Measurements from ENCODE around the gene CCDC57. TPM values are rescaled to one million over a fixed set of nuclear protein-coding genes. Genes with fewer than 3 reads are reported as not detected.

CCDC57 gene
- total RNA-seq, 1 donor from 2014 or later: 50.5 TPM

DNA sequence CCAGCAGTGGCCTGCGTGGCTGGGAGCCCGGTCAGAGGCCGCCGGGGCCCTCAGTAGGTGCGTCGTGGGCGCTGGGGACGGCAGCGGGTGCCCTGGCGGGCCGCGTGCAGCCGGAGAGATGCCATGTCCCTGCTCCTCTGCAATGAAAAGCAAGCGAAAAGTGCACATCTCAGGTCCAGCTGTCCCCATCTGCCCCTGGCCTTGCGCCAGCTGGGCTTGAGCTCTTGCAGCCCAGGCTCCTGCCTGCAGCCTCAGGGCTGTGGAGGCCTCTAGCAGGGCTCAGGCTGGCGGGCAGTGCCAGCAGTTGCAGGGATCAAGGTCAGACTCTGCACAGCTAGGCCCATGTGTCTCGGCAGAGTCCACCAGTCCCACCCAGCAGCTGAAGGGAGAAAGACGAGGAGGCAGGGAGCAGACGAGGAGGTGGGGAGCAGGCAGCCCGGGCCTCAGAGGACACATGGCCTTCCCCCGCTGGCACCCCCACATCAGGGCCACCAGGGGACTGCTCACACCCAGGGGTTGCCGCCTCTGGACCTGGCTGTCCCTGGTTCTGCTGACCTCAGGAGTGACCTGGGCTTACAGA is 27.4 kb upstream of the CCDC57 start:
- intact Hi-C loops (cut with DNase I): loop anchor here (5.0 kb wide), 1 partner anchor 82 kb away; no protein-coding TSS in a partner anchor
- H3K27me3 ChIP-seq: no peaks in the 10 kb centered on the region
- H3K4me3 ChIP-seq: no peak overlapping the region
- H3K9me3 ChIP-seq: no peaks in the 10 kb centered on the region
- H3K27ac ChIP-seq: peak overlapping the region; percentile 84
- ATAC-seq (no peak), DNase-seq (no peak)
- TF ChIP-seq, protein P1, sequence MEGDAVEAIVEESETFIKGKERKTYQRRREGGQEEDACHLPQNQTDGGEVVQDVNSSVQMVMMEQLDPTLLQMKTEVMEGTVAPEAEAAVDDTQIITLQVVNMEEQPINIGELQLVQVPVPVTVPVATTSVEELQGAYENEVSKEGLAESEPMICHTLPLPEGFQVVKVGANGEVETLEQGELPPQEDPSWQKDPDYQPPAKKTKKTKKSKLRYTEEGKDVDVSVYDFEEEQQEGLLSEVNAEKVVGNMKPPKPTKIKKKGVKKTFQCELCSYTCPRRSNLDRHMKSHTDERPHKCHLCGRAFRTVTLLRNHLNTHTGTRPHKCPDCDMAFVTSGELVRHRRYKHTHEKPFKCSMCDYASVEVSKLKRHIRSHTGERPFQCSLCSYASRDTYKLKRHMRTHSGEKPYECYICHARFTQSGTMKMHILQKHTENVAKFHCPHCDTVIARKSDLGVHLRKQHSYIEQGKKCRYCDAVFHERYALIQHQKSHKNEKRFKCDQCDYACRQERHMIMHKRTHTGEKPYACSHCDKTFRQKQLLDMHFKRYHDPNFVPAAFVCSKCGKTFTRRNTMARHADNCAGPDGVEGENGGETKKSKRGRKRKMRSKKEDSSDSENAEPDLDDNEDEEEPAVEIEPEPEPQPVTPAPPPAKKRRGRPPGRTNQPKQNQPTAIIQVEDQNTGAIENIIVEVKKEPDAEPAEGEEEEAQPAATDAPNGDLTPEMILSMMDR (IDR thresholded peaks at IDR 0.05): no peak
- peaks cover 76% of the 10 kb centered on the region for H3K4me1 ChIP-seq
- H3K36me3 ChIP-seq: peaks cover 41% of the 10 kb centered on the region

DNA sequence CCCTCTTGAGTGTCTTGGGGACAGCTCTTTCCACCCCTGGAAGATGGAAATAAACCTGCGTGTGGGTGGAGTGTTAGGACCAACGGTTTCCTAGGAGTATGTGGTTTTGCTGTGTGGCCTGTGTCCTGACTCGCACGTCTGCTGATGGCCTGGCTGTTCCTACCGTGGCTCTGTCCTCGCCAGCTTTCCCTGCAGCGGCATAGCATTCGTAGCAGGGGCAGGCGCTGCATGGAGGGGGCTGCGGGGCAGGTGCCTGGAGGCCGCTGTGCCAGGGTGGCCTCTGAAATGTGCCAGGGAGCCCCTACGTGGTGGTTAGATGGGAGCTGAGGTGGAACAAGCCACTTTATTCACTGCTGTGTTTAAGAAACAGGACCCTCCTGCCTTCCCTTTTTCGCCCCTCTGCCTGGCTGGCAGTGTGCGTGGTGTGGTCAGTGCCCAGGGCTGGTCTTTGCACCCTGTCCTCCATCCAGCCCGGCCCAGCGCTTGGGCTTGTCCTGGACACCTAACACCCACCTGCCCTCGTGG is 26.8 kb upstream of the CCDC57 start:
- ATAC-seq: no peak
- Histone ChIP-seq H3K27me3 (no peaks in the 10 kb centered on the region), H3K27ac (peak overlapping the region; percentile 47), H3K9me3 (no peaks in the 10 kb centered on the region), H3K4me1 (peaks cover 76% of the 10 kb centered on the region), H3K36me3 (peaks cover 36% of the 10 kb centered on the region), H3K4me3 (no peak overlapping the region)
- TF ChIP-seq, protein P1 (IDR thresholded peaks at IDR 0.05): no peak
- intact Hi-C loops (cut with DNase I): loop anchor here (5.0 kb wide), 1 partner anchor 83 kb away; no protein-coding TSS in a partner anchor
- DNase-seq: no peak

DNA sequence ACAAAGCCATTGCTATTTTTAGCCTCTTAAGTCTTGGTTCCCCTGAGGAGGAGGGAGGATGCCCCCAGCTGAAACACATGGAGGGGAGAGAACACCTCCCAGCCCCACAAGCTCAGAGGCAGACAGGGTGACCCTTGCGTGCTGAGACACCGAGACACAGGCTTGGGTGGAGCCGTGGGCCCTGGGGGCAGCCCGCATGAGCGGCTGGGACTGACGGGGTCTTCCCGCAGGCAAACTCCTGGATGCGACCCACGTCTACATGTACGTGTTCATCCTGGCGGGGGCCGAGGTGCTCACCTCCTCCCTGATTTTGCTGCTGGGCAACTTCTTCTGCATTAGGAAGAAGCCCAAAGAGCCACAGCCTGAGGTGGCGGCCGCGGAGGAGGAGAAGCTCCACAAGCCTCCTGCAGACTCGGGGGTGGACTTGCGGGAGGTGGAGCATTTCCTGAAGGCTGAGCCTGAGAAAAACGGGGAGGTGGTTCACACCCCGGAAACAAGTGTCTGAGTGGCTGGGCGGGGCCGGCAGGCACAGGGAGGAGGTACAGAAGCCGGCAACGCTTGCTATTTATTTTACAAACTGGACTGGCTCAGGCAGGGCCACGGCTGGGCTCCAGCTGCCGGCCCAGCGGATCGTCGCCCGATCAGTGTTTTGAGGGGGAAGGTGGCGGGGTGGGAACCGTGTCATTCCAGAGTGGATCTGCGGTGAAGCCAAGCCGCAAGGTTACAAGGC is 26.0 kb upstream of the CCDC57 start:
- H3K27me3 ChIP-seq: no peaks in the 10 kb centered on the region
- TF ChIP-seq, protein P1 (IDR thresholded peaks at IDR 0.05): no peak
- H3K4me1 ChIP-seq: peaks cover 76% of the 10 kb centered on the region
- ATAC-seq (peak; percentile 68), DNase-seq (peak; percentile 95)
- H3K36me3 ChIP-seq: peaks cover 27% of the 10 kb centered on the region
- H3K4me3 ChIP-seq: peak overlapping the region; percentile 19
- H3K9me3 ChIP-seq: no peaks in the 10 kb centered on the region
- intact Hi-C loops (cut with DNase I): loop anchor here (5.0 kb wide), 1 partner anchor 84 kb away; no protein-coding TSS in a partner anchor
- H3K27ac ChIP-seq: peak overlapping the region; percentile 47

DNA sequence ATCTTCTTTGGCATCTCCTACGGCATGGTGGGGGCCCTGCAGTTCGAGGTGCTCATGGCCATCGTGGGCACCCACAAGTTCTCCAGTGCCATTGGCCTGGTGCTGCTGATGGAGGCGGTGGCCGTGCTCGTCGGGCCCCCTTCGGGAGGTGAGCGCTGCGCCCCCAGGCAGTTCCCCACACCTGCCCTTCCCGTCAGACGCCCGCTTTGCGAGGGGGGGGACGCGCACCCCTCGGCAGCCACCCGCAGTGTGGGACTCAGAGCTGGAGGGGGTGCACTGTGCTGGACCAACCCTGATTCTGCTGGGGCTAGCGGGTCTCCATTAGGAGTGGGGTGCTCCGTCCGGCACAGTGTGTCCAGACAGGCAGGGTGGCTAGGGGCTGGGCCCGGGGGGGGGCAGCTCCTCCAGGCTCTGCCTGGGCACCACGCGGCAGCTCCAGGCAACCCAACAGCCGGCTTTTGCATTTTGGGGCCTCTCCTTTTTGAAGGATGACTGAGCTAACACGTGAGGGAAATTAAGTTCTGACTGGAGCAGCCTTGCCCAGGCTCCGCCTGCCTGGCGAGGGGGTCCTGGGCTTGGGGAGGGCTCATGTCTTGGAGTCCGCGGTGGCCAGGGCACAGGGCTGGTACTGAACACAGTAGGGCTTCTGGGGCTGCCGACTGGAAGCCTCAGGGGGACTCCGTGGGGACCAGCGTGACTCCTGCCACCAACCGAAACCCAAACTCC is 25.3 kb upstream of the CCDC57 start:
- Histone ChIP-seq H3K4me1 (peaks cover 69% of the 10 kb centered on the region), H3K27ac (peak overlapping the region; percentile 47), H3K4me3 (no peak overlapping the region), H3K27me3 (no peaks in the 10 kb centered on the region), H3K36me3 (peaks cover 20% of the 10 kb centered on the region), H3K9me3 (no peaks in the 10 kb centered on the region)
- DNase-seq (peak; percentile 67), ATAC-seq (no peak)
- TF ChIP-seq, protein P1 (IDR thresholded peaks at IDR 0.05): no peak
- intact Hi-C loops (cut with DNase I): loop anchor here (5.0 kb wide), 1 partner anchor 84 kb away; no protein-coding TSS in a partner anchor

DNA sequence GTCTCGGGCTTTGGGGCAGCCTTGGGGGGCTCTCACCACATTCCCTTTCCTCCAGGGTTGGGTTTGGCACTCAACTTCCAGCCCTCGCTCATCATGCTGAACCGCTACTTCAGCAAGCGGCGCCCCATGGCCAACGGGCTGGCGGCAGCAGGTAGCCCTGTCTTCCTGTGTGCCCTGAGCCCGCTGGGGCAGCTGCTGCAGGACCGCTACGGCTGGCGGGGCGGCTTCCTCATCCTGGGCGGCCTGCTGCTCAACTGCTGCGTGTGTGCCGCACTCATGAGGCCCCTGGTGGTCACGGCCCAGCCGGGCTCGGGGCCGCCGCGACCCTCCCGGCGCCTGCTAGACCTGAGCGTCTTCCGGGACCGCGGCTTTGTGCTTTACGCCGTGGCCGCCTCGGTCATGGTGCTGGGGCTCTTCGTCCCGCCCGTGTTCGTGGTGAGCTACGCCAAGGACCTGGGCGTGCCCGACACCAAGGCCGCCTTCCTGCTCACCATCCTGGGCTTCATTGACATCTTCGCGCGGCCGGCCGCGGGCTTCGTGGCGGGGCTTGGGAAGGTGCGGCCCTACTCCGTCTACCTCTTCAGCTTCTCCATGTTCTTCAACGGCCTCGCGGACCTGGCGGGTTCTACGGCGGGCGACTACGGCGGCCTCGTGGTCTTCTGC is 24.6 kb upstream of the CCDC57 start:
- H3K36me3 ChIP-seq: peaks cover 20% of the 10 kb centered on the region
- no peaks in the 10 kb centered on the region for H3K9me3 ChIP-seq
- DNase-seq (peak; percentile 70), ATAC-seq (no peak)
- H3K4me1 ChIP-seq: peaks cover 65% of the 10 kb centered on the region
- no peaks in the 10 kb centered on the region for H3K27me3 ChIP-seq
- intact Hi-C loops (cut with DNase I): loop anchor here (5.0 kb wide), 1 partner anchor 85 kb away; no protein-coding TSS in a partner anchor
- no peak overlapping the region for H3K27ac ChIP-seq
- no peak overlapping the region for H3K4me3 ChIP-seq
- TF ChIP-seq, protein P1 (IDR thresholded peaks at IDR 0.05): no peak

Measured in upper lobe of right lung (tissue), 1 donor.